ENCODE results near the gene SEC11A. TPM values are rescaled to one million over a fixed set of nuclear protein-coding genes. Genes with fewer than 3 reads are reported as not detected.

The SEC11A gene
- total RNA-seq, 1 donor from 2014 or later = 168 TPM

DNA sequence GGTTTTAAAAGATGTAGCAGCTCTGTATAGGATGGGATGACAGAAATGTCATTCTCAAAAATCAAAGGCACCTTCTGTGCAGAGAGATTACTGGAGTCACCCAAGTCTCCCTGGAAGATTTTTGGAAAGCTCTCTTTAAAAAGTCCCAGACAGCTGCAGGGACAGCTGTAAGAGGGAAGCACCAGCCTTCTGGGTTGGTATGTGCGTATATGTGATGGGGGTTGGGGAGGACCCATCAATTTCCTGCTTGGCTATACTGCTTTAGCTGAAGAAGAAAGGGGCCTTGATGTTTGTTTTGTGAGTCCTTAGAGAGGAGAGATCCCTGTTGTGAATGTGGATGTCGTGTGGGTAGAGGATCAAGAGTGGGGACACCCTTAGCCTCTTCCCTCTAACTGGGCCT, 5.4 kb upstream of the SEC11A start:
- intact Hi-C loops (cut with DNase I) = no loop called here
- Histone ChIP-seq H3K36me3 (no peaks in the 10 kb centered on the region), H3K4me1 (peaks cover 13% of the 10 kb centered on the region), H3K27me3 (no peaks in the 10 kb centered on the region), H3K9me3 (no peaks in the 10 kb centered on the region), H3K27ac (no peak overlapping the region), H3K4me3 (no peak overlapping the region)
- DNase-seq (no peak), ATAC-seq (no peak)
- TF ChIP-seq, protein P1, sequence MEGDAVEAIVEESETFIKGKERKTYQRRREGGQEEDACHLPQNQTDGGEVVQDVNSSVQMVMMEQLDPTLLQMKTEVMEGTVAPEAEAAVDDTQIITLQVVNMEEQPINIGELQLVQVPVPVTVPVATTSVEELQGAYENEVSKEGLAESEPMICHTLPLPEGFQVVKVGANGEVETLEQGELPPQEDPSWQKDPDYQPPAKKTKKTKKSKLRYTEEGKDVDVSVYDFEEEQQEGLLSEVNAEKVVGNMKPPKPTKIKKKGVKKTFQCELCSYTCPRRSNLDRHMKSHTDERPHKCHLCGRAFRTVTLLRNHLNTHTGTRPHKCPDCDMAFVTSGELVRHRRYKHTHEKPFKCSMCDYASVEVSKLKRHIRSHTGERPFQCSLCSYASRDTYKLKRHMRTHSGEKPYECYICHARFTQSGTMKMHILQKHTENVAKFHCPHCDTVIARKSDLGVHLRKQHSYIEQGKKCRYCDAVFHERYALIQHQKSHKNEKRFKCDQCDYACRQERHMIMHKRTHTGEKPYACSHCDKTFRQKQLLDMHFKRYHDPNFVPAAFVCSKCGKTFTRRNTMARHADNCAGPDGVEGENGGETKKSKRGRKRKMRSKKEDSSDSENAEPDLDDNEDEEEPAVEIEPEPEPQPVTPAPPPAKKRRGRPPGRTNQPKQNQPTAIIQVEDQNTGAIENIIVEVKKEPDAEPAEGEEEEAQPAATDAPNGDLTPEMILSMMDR (IDR thresholded peaks at IDR 0.05) = no peak

DNA sequence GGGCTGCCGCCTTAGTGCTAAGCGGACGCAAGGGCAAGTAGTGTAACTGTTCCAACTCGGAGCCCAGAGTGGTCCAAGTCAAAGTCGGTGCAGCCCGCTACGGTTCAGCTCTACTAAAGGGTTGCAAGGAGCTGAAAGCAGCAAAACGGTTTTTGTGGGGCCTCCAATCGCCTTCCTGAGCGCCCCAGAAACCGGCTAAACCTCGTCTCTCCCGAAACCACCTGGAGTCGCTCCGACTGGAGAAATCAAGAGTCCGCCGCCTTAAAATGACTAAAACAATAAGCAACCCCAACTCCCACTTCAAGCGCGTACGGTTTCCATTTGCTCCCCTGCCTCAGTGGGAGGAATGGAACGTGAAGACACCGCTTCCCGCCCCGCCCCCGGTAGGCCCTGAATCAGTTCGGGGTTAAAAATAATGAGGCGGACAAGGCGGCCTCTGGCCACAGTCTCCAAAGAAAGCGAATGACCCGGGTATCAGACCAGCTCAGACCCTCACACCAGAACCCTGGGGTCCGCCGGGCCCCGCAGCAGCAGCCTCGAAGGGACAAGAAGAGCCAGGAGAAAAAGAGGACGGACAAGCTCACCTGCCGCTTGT, 401 bp downstream of the SEC11A start:
- DNase-seq (no peak), ATAC-seq (peak; percentile 0)
- Histone ChIP-seq H3K4me3 (peak overlapping the region; percentile 96), H3K4me1 (peaks cover 18% of the 10 kb centered on the region), H3K36me3 (peaks cover 15% of the 10 kb centered on the region), H3K9me3 (no peaks in the 10 kb centered on the region), H3K27me3 (no peaks in the 10 kb centered on the region), H3K27ac (peak overlapping the region; percentile 98)
- TF ChIP-seq, protein P1 (IDR thresholded peaks at IDR 0.05) = no peak
- intact Hi-C loops (cut with DNase I) = no loop called here

DNA sequence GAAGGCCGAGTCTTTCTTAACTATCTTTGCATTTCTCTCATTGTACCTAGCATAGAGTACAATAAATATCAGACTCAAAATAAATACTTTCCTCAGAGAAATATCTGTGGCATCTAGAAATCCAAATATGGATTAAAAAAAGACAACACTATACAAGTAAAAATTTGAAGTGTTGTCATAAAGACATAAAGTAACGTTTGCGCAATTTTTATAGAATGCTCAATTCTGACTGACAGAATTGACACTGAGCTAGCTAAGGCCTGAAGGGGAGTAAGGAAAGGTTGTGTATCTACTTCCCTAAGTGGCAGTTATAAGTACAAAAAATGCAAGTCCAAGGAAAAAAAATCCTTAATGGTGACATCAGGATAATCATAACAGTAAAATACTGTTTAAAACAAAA, 1.1 kb downstream of the SEC11A start:
- Histone ChIP-seq H3K36me3 (peaks cover 20% of the 10 kb centered on the region), H3K4me3 (peak overlapping the region; percentile 96), H3K9me3 (no peaks in the 10 kb centered on the region), H3K27ac (peak overlapping the region; percentile 98), H3K27me3 (no peaks in the 10 kb centered on the region), H3K4me1 (peaks cover 18% of the 10 kb centered on the region)
- TF ChIP-seq, protein P1 (IDR thresholded peaks at IDR 0.05) = no peak
- no peak for ATAC-seq
- intact Hi-C loops (cut with DNase I) = no loop called here
- no peak for DNase-seq

DNA sequence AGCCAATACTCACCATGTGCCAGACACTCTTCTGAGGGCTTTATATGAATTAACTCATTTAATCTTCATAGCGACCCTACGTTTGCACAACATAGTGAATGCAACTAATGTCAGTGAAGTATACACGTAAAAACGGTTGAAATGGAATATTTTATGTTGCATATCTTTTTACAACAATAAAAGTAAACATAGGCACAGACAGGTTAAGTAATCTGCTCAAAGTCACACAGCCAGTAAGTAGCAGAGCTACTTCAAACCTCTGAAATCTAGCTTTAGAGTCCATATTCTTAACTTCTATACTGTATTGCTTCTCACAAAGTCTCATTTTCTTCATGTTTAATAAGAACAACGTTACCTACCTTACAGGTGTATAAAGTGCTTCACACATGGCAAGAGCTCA, 1.6 kb downstream of the SEC11A start:
- Histone ChIP-seq H3K9me3 (no peaks in the 10 kb centered on the region), H3K4me1 (peaks cover 18% of the 10 kb centered on the region), H3K27me3 (no peaks in the 10 kb centered on the region), H3K36me3 (peaks cover 24% of the 10 kb centered on the region), H3K4me3 (peak overlapping the region; percentile 96), H3K27ac (peak overlapping the region; percentile 98)
- TF ChIP-seq, protein P1 (IDR thresholded peaks at IDR 0.05) = no peak
- intact Hi-C loops (cut with DNase I) = no loop called here
- ATAC-seq (no peak), DNase-seq (no peak)

DNA sequence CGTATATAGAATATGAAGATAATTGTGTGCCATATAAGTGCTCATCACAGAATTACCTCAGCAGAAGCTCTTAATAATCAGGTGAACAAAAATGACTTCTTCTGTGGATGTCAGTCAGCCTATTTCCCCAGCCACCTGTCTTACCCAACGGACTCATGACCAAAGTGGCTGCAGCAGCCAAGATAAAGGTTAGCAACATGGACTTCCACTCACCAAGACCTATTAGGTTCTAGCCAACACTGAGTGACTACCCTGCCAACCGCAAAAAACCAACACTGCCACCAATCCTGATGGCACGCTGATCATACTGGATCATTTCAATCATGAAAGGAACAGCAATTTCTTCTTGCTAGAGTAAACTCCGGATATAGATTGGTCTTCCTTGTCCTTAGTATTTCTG, 12.1 kb downstream of the SEC11A start:
- Histone ChIP-seq H3K36me3 (peaks cover under 1% of the 10 kb centered on the region), H3K4me1 (peaks cover 11% of the 10 kb centered on the region), H3K27me3 (no peaks in the 10 kb centered on the region), H3K27ac (no peak overlapping the region), H3K4me3 (no peak overlapping the region), H3K9me3 (no peaks in the 10 kb centered on the region)
- intact Hi-C loops (cut with DNase I) = no loop called here
- TF ChIP-seq, protein P1 (IDR thresholded peaks at IDR 0.05) = no peak
- DNase-seq (no peak), ATAC-seq (no peak)
